ENCODE results near the gene HTR1B. TPM values are rescaled to one million over a fixed set of nuclear protein-coding genes. Genes with fewer than 3 reads are reported as not detected.

The HTR1B gene
- total RNA-seq, 1 experiment from 2014 or later = 0.74 TPM

- Histone ChIP-seq H4K20me1 (ENCODE audit: insufficient read depth) (no peaks in the 10 kb centered on the region), H3K27me3 (ENCODE audit: insufficient read depth, low read length) (no peaks in the 10 kb centered on the region), H3K9me2 (ENCODE audit: insufficient read depth) (no peaks in the 10 kb centered on the region), H3K9me3 (ENCODE audit: control insufficient read depth in 1 of 2, insufficient read depth in 1 of 2, low read depth in 1 of 2, low read length in 2 of 2) (no peaks in the 10 kb centered on the region), H3K9ac (ENCODE audit: low read length) (no peak overlapping the region), H3K4me1 (ENCODE audit: control insufficient read depth in 1 of 2, insufficient read depth in 2 of 2, low read length in 2 of 2) (no peaks in the 10 kb centered on the region), H2AFZ (ENCODE audit: low read depth, low read length, poor library complexity, severe bottlenecking) (no peak overlapping the region), H3K4me2 (ENCODE audit: low read length) (no peak overlapping the region), H3K79me2 (ENCODE audit: insufficient read depth, low read length) (no peaks in the 10 kb centered on the region), H3K4me3 (replicated peaks in 1 of 2; ENCODE audit: low read depth in 1 of 2, low read length in 2 of 2) (no peak overlapping the region), H3K27ac (ENCODE audit: low read depth, low read length) (no peak overlapping the region), H3K36me3 (ENCODE audit: control insufficient read depth in 1 of 2, insufficient read depth in 2 of 2, low read length in 2 of 2) (no peaks in the 10 kb centered on the region)
- ChIA-PET RAD21 (ENCODE audit: low non-redundant PET in 1 of 2, low total read pairs in 2 of 2, uncharacterized antibody in 2 of 2, unreplicated experiment in 2 of 2) (no interaction called here), CTCF (no interaction called here), POLR2A (no interaction called here)
- intact Hi-C loops (cut with micrococcal nuclease) = no loop called here
- BruUV-seq (replicated peaks) = no TSS peak
- DNase-seq (ENCODE audit: low read depth, low spot score) (no peak), ATAC-seq (no peak)
- TF ChIP-seq MAX (IDR thresholded peaks at IDR 0.05) (no peak), ELF1 (IDR thresholded peaks at IDR 0.05; ENCODE audit: borderline replicate concordance, low read depth) (no peak), CEBPB (IDR thresholded peaks at IDR 0.05; ENCODE audit: low read depth) (no peak), FOSL1 (IDR thresholded peaks at IDR 0.05; ENCODE audit: low read depth) (no peak), ZBTB33 (IDR thresholded peaks at IDR 0.05; ENCODE audit: extremely low read depth, insufficient replicate concordance, low read length) (no peak), YY1 (IDR thresholded peaks at IDR 0.05; ENCODE audit: extremely low read depth, insufficient replicate concordance, low read depth, low read length) (no peak), SIN3A (IDR thresholded peaks at IDR 0.05; ENCODE audit: low read depth) (no peak), EZH2 (IDR thresholded peaks at IDR 0.05) (no peak), ZNF274 (IDR thresholded peaks at IDR 0.05; ENCODE audit: low read depth, low read length) (no peak), ZFX (IDR thresholded peaks at IDR 0.05) (no peak), CBX3 (IDR thresholded peaks at IDR 0.05; ENCODE audit: low read depth) (no peak), EGR1 (IDR thresholded peaks at IDR 0.05; ENCODE audit: low read depth) (no peak), EZH2phosphoT487 (IDR thresholded peaks at IDR 0.05; ENCODE audit: borderline replicate concordance) (no peak), SP1 (IDR thresholded peaks at IDR 0.05; ENCODE audit: low read depth) (no peak), REST (IDR thresholded peaks at IDR 0.05; ENCODE audit: low read depth) (no peak), ATF3 (IDR thresholded peaks at IDR 0.05) (no peak)
Measured at GRCh38 chr6:77425216-77425615, 38.1 kb downstream of the HTR1B start.
